Spleen (tissue), 7 donors: Measurements from ENCODE around the gene ARHGEF7.

Experiments used
- CTCF ChIP-seq, 11 experiments: fragments of 200-600 bp in 7 of 11; fragments of 450-650 bp in 4 of 11; sonication (generic) in 4 of 11; IDR thresholded peaks in 8 of 11; conservative IDR thresholded peaks in 3 of 11; 1 replicate in 7 of 11; 2 replicates in 4 of 11; pipeline versions ENCODE4 v1.4.0 to v1.8.0; 2016 to 2021; ENCODE audit warnings: antibody characterized with exemption in 11 of 11, inconsistent platforms in 4 of 11, mild to moderate bottlenecking in 1 of 11
- POLR2A ChIP-seq, 3 donors: fragments of 450-650 bp; IDR thresholded peaks; one replicate each; pipeline ENCODE4 v1.5.1; 2017; ENCODE audit warnings: antibody characterized with exemption in 3 of 3, mild to moderate bottlenecking in 1 of 3
- donor health status: DM: no; HTN: no; CAD: no; lungs with moderate emphysema.
- donor health status: DM: no; HTN: no; CAD: no.
- donor health status: DM: no; HTN: no; CAD: no.

GRCh38 chr13:111139873-111140561 lies 24.9 kb downstream of the ARHGEF7 start:
- no peak for TF ChIP-seq CTCF (IDR thresholded peaks at IDR 0.05 in 8 of 11, conservative IDR thresholded peaks at IDR 0.05 in 3 of 11)
- no peak for TF ChIP-seq POLR2A (IDR thresholded peaks at IDR 0.05)
